ENCODE data around the gene P3H4.

P3H4 gene

DNA sequence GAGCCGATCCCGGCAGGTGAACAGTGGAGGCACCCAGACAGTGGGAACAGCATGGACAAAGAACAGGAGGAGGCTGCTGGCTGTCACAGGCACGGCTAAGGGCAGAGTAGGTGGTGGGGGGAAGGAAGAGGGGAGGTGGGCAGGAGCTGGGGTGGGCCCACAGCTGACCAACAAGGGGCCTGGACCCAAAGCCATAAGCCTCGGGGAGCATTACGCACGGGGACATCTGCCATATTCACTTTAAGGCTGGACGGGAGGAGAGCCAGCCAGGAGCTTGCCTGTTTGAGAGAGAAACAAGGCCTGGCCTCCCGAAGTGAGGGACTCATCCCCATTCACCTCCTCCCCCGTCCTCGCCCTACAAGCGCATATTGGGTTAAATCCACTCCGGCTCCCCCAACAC is 57.7 kb downstream of the P3H4 start:
- H3K36me3 ChIP-seq (ENCODE audit: control insufficient read depth in 1 of 2, insufficient read depth in 2 of 2, low read length in 2 of 2), result peaks cover 23 to 48% of the 10 kb centered on the region in 2 donors
- no peak overlapping the region for H3K4me3 ChIP-seq (ENCODE audit: low read depth in 1 of 2, low read length in 2 of 2)
- H3K9me3 ChIP-seq (ENCODE audit: control insufficient read depth in 1 of 2, low read length in 2 of 2), result no peaks in the 10 kb centered on the region
- H3K27me3 ChIP-seq (ENCODE audit: control insufficient read depth in 1 of 2, insufficient read depth in 2 of 2, low read length in 2 of 2), result no peaks in the 10 kb centered on the region
- H3K27ac ChIP-seq (ENCODE audit: low read depth, low read length), result no peak overlapping the region
- no peak overlapping the region for H3K9ac ChIP-seq (ENCODE audit: low read depth in 1 of 2, low read length in 2 of 2)
- no peaks in the 10 kb centered on the region for H3K4me1 ChIP-seq (ENCODE audit: control insufficient read depth in 1 of 2, insufficient read depth in 2 of 2, low read length in 2 of 2)

Data from duodenal mucosa (tissue), 2 donors.